MM.1S (cell line): ENCODE data around the gene XXYLT1.

Experiments used
- EZH2 ChIP-seq: fragments of 300-600 bp; sonication (generic); optimal IDR thresholded peaks from 2 replicates; pipeline ENCODE3; 2017; ENCODE audit warnings: low read depth, mild to moderate bottlenecking, antibody characterized with exemption, low read length, mixed read lengths
- EZH2phosphoT487 ChIP-seq: fragments of 300-600 bp; sonication (generic); IDR thresholded peaks from 2 replicates; pipeline ENCODE4 v1.6.1; 2018; ENCODE audit warnings: antibody characterized with exemption, low read length
- TF ChIP-seq, protein P1 (sequence below): fragments of 300-600 bp; sonication (generic); IDR thresholded peaks from 2 replicates; pipeline ENCODE4 v1.5.1; 2016; ENCODE audit warnings: antibody characterized with exemption, low read length, mixed read lengths

DNA sequence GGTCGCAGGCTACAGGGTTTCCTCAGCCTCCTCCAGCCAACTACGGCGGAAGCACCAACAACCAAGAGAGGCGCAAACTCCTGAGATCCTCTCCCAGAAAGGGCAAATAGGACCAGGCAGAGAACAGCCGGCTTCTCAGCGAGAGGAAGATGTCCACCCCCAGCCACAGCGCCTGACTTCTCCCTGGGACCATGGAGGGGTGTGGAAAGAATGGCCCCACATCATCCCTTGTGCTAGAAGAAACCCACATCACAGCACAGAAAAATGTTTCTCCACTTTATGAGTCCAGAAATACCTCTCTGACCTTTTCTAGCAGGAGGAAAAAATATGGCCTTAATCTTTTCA lies 105.7 kb downstream of the XXYLT1 start:
- TF ChIP-seq, protein P1, sequence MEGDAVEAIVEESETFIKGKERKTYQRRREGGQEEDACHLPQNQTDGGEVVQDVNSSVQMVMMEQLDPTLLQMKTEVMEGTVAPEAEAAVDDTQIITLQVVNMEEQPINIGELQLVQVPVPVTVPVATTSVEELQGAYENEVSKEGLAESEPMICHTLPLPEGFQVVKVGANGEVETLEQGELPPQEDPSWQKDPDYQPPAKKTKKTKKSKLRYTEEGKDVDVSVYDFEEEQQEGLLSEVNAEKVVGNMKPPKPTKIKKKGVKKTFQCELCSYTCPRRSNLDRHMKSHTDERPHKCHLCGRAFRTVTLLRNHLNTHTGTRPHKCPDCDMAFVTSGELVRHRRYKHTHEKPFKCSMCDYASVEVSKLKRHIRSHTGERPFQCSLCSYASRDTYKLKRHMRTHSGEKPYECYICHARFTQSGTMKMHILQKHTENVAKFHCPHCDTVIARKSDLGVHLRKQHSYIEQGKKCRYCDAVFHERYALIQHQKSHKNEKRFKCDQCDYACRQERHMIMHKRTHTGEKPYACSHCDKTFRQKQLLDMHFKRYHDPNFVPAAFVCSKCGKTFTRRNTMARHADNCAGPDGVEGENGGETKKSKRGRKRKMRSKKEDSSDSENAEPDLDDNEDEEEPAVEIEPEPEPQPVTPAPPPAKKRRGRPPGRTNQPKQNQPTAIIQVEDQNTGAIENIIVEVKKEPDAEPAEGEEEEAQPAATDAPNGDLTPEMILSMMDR, result no peak
- TF ChIP-seq EZH2phosphoT487 (no peak), EZH2 (no peak)
